ENCODE results near the gene IGLL5.
"Not testable (repeated sequence)": the region's sequence is repeated elsewhere in the genome, so short reads cannot be mapped to it uniquely, and the experiment has no call there.

Gene IGLL5

DNA sequence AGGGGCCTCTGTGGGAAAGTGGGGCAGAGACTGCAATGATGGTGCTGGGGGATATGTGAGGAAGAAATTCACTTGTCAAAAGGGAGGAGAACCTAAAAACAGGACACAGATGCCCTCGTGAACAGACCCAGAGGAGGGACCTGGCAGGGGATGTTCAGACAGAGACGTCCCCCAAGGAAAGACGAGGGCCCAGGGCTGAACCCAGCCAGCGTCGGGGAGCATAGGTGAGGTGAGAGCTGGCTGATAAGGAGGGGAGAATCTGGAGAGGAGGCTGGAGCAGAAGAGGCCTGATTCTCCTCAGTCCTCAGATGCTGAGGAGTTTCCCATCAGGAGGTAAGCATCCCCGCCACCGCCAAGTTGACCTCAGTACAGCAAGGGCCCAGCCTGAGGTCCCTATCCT is 31.4 kb downstream of the IGLL5 start:
- Histone ChIP-seq H3K9me3 (ENCODE audit: insufficient read depth, low read length) (no peaks in the 10 kb centered on the region), H3K4me1 (ENCODE audit: low read length) (peaks cover 32% of the 10 kb centered on the region), H3K79me2 (ENCODE audit: low read length) (peaks cover 61% of the 10 kb centered on the region), H3K27me3 (ENCODE audit: low read depth, low read length) (no peaks in the 10 kb centered on the region), H3K36me3 (replicated peaks; ENCODE audit: low read depth, low read length) (peaks cover 10% of the 10 kb centered on the region), H3K4me3 (ENCODE audit: low read length) (no peak overlapping the region), H4K20me1 (ENCODE audit: insufficient read depth, low read length) (no peaks in the 10 kb centered on the region), H3K4me2 (ENCODE audit: low read length) (no peak overlapping the region), H2AFZ (ENCODE audit: low read depth, low read length) (no peak overlapping the region), H3K9ac (ENCODE audit: low read length) (no peak overlapping the region), H3K27ac (ENCODE audit: low read length) (no peak overlapping the region)
- TF ChIP-seq, protein P1, sequence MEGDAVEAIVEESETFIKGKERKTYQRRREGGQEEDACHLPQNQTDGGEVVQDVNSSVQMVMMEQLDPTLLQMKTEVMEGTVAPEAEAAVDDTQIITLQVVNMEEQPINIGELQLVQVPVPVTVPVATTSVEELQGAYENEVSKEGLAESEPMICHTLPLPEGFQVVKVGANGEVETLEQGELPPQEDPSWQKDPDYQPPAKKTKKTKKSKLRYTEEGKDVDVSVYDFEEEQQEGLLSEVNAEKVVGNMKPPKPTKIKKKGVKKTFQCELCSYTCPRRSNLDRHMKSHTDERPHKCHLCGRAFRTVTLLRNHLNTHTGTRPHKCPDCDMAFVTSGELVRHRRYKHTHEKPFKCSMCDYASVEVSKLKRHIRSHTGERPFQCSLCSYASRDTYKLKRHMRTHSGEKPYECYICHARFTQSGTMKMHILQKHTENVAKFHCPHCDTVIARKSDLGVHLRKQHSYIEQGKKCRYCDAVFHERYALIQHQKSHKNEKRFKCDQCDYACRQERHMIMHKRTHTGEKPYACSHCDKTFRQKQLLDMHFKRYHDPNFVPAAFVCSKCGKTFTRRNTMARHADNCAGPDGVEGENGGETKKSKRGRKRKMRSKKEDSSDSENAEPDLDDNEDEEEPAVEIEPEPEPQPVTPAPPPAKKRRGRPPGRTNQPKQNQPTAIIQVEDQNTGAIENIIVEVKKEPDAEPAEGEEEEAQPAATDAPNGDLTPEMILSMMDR (IDR thresholded peaks at IDR 0.05; ENCODE audit: low read depth, low read length): no peak
- no peak for TF ChIP-seq EZH2phosphoT487 (IDR thresholded peaks at IDR 0.05; ENCODE audit: low read depth)

DNA sequence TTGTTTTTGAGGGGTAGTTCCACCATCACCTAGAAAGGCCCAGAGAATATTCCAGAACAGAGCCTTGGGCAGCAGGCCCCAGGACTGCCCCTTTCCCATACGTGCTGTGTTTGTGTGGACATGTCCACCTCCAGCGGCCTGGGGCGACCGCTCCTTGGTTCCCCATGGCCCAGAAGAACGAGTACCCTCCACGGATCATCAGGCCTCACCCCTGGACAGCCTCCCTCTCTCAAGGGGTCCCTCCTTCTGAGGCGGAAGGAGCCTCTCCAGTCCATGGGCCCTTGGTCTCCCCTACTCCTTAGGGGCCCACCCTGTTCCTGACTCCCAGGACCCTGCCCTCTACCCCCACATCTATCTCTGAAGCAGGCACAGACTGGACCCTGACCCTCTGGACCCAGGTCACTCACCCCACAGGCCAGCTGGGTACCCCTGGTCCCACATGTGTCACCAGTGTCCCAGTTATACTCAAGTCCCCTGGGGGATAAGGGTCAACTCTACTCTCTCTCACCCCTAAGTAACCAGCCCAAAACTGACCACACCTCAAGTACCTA is 32.6 kb downstream of the IGLL5 start:
- Histone ChIP-seq H3K4me3 (ENCODE audit: low read length) (no peak overlapping the region), H3K36me3 (replicated peaks; ENCODE audit: low read depth, low read length) (peaks cover 10% of the 10 kb centered on the region), H2AFZ (ENCODE audit: low read depth, low read length) (no peak overlapping the region), H3K4me1 (ENCODE audit: low read length) (peaks cover 24% of the 10 kb centered on the region), H3K9ac (ENCODE audit: low read length) (no peak overlapping the region), H4K20me1 (ENCODE audit: insufficient read depth, low read length) (no peaks in the 10 kb centered on the region), H3K27ac (ENCODE audit: low read length) (no peak overlapping the region), H3K9me3 (ENCODE audit: insufficient read depth, low read length) (no peaks in the 10 kb centered on the region), H3K79me2 (ENCODE audit: low read length) (peaks cover 61% of the 10 kb centered on the region), H3K4me2 (ENCODE audit: low read length) (no peak overlapping the region), H3K27me3 (ENCODE audit: low read depth, low read length) (no peaks in the 10 kb centered on the region)
- TF ChIP-seq, protein P1 (IDR thresholded peaks at IDR 0.05; ENCODE audit: low read depth, low read length): no peak
- no peak for TF ChIP-seq EZH2phosphoT487 (IDR thresholded peaks at IDR 0.05; ENCODE audit: low read depth)

GRCh38 chr22:22920910-22921550 is 33.4 kb downstream of the IGLL5 start:
- no peak overlapping the region for H3K4me3 ChIP-seq (ENCODE audit: low read length)
- no peak overlapping the region for H3K4me2 ChIP-seq (ENCODE audit: low read length)
- H3K4me1 ChIP-seq (ENCODE audit: low read length): peaks cover 18% of the 10 kb centered on the region
- peaks cover 10% of the 10 kb centered on the region for H3K36me3 ChIP-seq (replicated peaks; ENCODE audit: low read depth, low read length)
- peaks cover 61% of the 10 kb centered on the region for H3K79me2 ChIP-seq (ENCODE audit: low read length)
- no peaks in the 10 kb centered on the region for H3K9me3 ChIP-seq (ENCODE audit: insufficient read depth, low read length)
- no peak overlapping the region for H3K9ac ChIP-seq (ENCODE audit: low read length)
- H2AFZ ChIP-seq (ENCODE audit: low read depth, low read length): no peak overlapping the region
- H4K20me1 ChIP-seq (ENCODE audit: insufficient read depth, low read length): no peaks in the 10 kb centered on the region
- TF ChIP-seq, protein P1 (IDR thresholded peaks at IDR 0.05; ENCODE audit: low read depth, low read length): no peak
- no peak for TF ChIP-seq EZH2phosphoT487 (IDR thresholded peaks at IDR 0.05; ENCODE audit: low read depth)
- 0 out of 2 replicates have a peak overlapping the region, but pooled peaks have one; percentile 7 for H3K27ac ChIP-seq (ENCODE audit: low read length)
- H3K27me3 ChIP-seq (ENCODE audit: low read depth, low read length): no peaks in the 10 kb centered on the region

DNA sequence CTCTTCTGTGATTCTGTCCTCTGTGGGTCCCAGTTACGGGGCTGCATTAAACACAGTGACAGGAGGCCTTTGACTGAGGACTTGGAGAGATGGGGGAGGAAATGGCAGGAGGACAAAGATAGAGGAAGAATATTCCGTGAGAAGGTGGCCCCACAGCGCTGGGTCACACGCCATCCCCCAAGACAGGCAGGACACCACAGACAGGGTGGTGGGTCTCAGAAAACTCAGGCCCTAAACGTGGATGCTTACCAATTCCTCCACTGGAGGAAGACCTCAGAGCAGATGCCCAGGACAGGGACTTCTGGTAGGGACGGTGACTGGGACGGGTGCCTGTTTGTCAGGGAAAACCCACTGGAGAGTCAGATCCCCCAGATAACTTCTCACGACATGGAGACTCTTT is 34.0 kb downstream of the IGLL5 start:
- Histone ChIP-seq H3K4me2 (ENCODE audit: low read length) (no peak overlapping the region), H3K27me3 (ENCODE audit: low read depth, low read length) (no peaks in the 10 kb centered on the region), H2AFZ (ENCODE audit: low read depth, low read length) (no peak overlapping the region), H3K36me3 (replicated peaks; ENCODE audit: low read depth, low read length) (peaks cover 8% of the 10 kb centered on the region), H3K9ac (ENCODE audit: low read length) (no peak overlapping the region), H3K4me3 (ENCODE audit: low read length) (no peak overlapping the region), H3K27ac (ENCODE audit: low read length) (0 out of 2 replicates have a peak overlapping the region, but pooled peaks have one; percentile 7), H3K4me1 (ENCODE audit: low read length) (peaks cover 22% of the 10 kb centered on the region), H4K20me1 (ENCODE audit: insufficient read depth, low read length) (no peaks in the 10 kb centered on the region), H3K79me2 (ENCODE audit: low read length) (peaks cover 61% of the 10 kb centered on the region), H3K9me3 (ENCODE audit: insufficient read depth, low read length) (no peaks in the 10 kb centered on the region)
- TF ChIP-seq, protein P1 (IDR thresholded peaks at IDR 0.05; ENCODE audit: low read depth, low read length): no peak
- no peak for TF ChIP-seq EZH2phosphoT487 (IDR thresholded peaks at IDR 0.05; ENCODE audit: low read depth)

GRCh38 chr22:22922092-22922953 is 34.7 kb downstream of the IGLL5 start:
- H3K27ac ChIP-seq (ENCODE audit: low read length): not testable (repeated sequence)

More at GRCh38 chr22:22922092-22922953, 34.7 kb downstream of the IGLL5 start:
- Histone ChIP-seq H3K79me2 (ENCODE audit: low read length) (peaks cover 62% of the 10 kb centered on the region), H3K4me1 (ENCODE audit: low read length) (peaks cover 29% of the 10 kb centered on the region)
- H4K20me1 ChIP-seq (ENCODE audit: insufficient read depth, low read length); H3K36me3 ChIP-seq (replicated peaks; ENCODE audit: low read depth, low read length); H3K4me2 ChIP-seq (ENCODE audit: low read length); H3K9me3 ChIP-seq (ENCODE audit: insufficient read depth, low read length); H3K9ac ChIP-seq (ENCODE audit: low read length); H2AFZ ChIP-seq (ENCODE audit: low read depth, low read length); H3K27me3 ChIP-seq (ENCODE audit: low read depth, low read length); H3K4me3 ChIP-seq (ENCODE audit: low read length): not testable (repeated sequence)
